HepG2 (cell line): ENCODE measurements around the gene MZF1. TPM values are rescaled to one million over a fixed set of nuclear protein-coding genes. Genes with fewer than 3 reads are reported as not detected.

Experiments
- ATAC-seq: fragments of 200-7000 bp; cut with Tn5 transposase; 3 replicates; pipeline ENCODE4 v1.9.1; 2020; ENCODE audit warnings: mild to moderate bottlenecking, moderate library complexity
- BruUV-seq: library from RNA; stranded (reverse); fragments of 400-500 nt; replicated peaks from 2 replicates; lab custom pipeline; 2021; lab: Mats Ljungman, UMichigan
- CTCF ChIA-PET: fragments of 300-600 bp; formaldehyde crosslinking; extraction: SDS; loops from one replicate; lab custom pipeline; 2021; ENCODE audit warnings: low total read pairs, inconsistent platforms, low intra/inter-chr PET ratio; lab: Yijun Ruan, JAX
- POLR2A ChIA-PET: fragments of 350-600 bp; sonication (Branson Sonifier 250); formaldehyde crosslinking; loops from one replicate; lab custom pipeline; 2020; ENCODE audit warnings: antibody characterized with exemption, inconsistent platforms; lab: Yijun Ruan, JAX
- DNase-seq: peaks from one replicate; pipeline ENCODE4 v3.0.0-alpha.2; 2015; ENCODE audit warnings: low spot score
- FAIRE-seq: peaks from 3 replicates; lab custom pipeline; 2011; peaks lifted over from hg19 to GRCh38; lab: Jason Lieb, UNC
- H2AFZ ChIP-seq: one replicate; pipeline ENCODE4 v1.6.1; 2011; ENCODE audit warnings: low read length, inconsistent platforms
- H3K27ac ChIP-seq: fragments of 300-600 bp; 3 replicates; pipeline ENCODE4 v1.8.0; 2011; ENCODE audit warnings: mixed run types, mild to moderate bottlenecking, mixed read lengths, low read length, inconsistent platforms; ENCODE audit not compliant: insufficient read depth; ENCODE audit errors: extremely low read length
- H3K27me3 ChIP-seq, 2 experiments: fragments of 200-600 bp in 1 of 2; 2 replicates in 1 of 2; 3 replicates in 1 of 2; pipeline versions ENCODE4 v1.6.0 to v1.8.0; 2011; ENCODE audit warnings: low read length in 2 of 2, mild to moderate bottlenecking in 2 of 2, moderate library complexity in 2 of 2, inconsistent platforms in 1 of 2; ENCODE audit not compliant: insufficient read depth in 2 of 2, control insufficient read depth in 1 of 2
- H3K36me3 ChIP-seq, 2 experiments: fragments of 200-600 bp in 1 of 2; replicated peaks in 1 of 2; 2 replicates in 1 of 2; 3 replicates in 1 of 2; pipeline versions ENCODE4 v1.5.1 to v1.8.0; 2011; ENCODE audit warnings: low read length in 2 of 2, inconsistent platforms in 1 of 2; ENCODE audit not compliant: insufficient read depth in 2 of 2, control insufficient read depth in 1 of 2
- H3K4me1 ChIP-seq: 2 replicates; pipeline ENCODE4 v1.5.1; 2012; ENCODE audit warnings: low read length, inconsistent platforms; ENCODE audit not compliant: insufficient read depth
- H3K4me2 ChIP-seq: 2 replicates; pipeline ENCODE4 v1.6.0; 2011; ENCODE audit warnings: low read depth, low read length, inconsistent platforms
- H3K4me3 ChIP-seq, 3 experiments: fragments of 200-600 bp in 1 of 3; sonication (generic), shearing (Covaris generic) in 1 of 3; replicated peaks in 1 of 3; 2 replicates each; pipeline ENCODE4 v1.5.1; 2011 to 2016; ENCODE audit warnings: low read length in 3 of 3, inconsistent platforms in 2 of 3, low read depth in 2 of 3, mild to moderate bottlenecking in 2 of 3, control low read depth in 1 of 3, mixed read lengths in 1 of 3; ENCODE audit not compliant: insufficient read depth in 1 of 3
- H3K79me2 ChIP-seq: one replicate; pipeline ENCODE4 v1.6.1; 2011; ENCODE audit warnings: low read length, inconsistent platforms; ENCODE audit not compliant: insufficient read depth
- H3K9ac ChIP-seq: 2 replicates; pipeline ENCODE4 v1.6.0; 2011; ENCODE audit warnings: mild to moderate bottlenecking, low read depth, low read length, inconsistent platforms; ENCODE audit not compliant: insufficient read depth
- H3K9me3 ChIP-seq: 2 replicates; pipeline ENCODE4 v1.5.1; 2012; ENCODE audit warnings: mild to moderate bottlenecking, low read length
- H4K20me1 ChIP-seq: 2 replicates; pipeline ENCODE4 v1.6.0; 2011; ENCODE audit warnings: inconsistent platforms, mild to moderate bottlenecking, low read length, moderate library complexity; ENCODE audit not compliant: insufficient read depth
- CREB3 ChIP-seq: sonication (generic); formaldehyde crosslinking; IDR thresholded peaks from 2 replicates; pipeline ENCODE4 v1.5.0; 2020; ENCODE audit warnings: missing genetic modification reagents
- EED ChIP-seq: sonication (generic); formaldehyde crosslinking; IDR thresholded peaks from 2 replicates; pipeline ENCODE4 v1.5.0; 2020; ENCODE audit warnings: mild to moderate bottlenecking, missing genetic modification reagents
- HOXA5 ChIP-seq: sonication (generic); formaldehyde crosslinking; IDR thresholded peaks from 2 replicates; pipeline ENCODE4 v1.4.0; 2020; ENCODE audit warnings: missing genetic modification reagents
- HOXD1 ChIP-seq: sonication (generic); formaldehyde crosslinking; IDR thresholded peaks from 2 replicates; pipeline ENCODE4 v1.5.0; 2020; ENCODE audit warnings: missing genetic modification reagents
- MEIS2 ChIP-seq: sonication (generic); formaldehyde crosslinking; IDR thresholded peaks from 2 replicates; pipeline ENCODE4 v1.9.0; 2021; ENCODE audit warnings: mild to moderate bottlenecking, missing genetic modification reagents
- NRL ChIP-seq: sonication (generic); formaldehyde crosslinking; IDR thresholded peaks from 2 replicates; pipeline ENCODE4 v1.5.0; 2020; ENCODE audit warnings: missing genetic modification reagents, mild to moderate bottlenecking, moderate library complexity, borderline replicate concordance
- PAX8 ChIP-seq: sonication (generic); formaldehyde crosslinking; IDR thresholded peaks from 2 replicates; pipeline ENCODE4 v1.8.0; 2022; ENCODE audit warnings: mild to moderate bottlenecking, missing genetic modification reagents, borderline replicate concordance
- RBAK ChIP-seq: sonication (generic); formaldehyde crosslinking; IDR thresholded peaks from 2 replicates; pipeline ENCODE4 v1.5.1; 2020; ENCODE audit warnings: mild to moderate bottlenecking, missing genetic modification reagents
- SNAPC4 ChIP-seq: sonication (generic); formaldehyde crosslinking; IDR thresholded peaks from 2 replicates; pipeline ENCODE4 v1.4.0; 2020; ENCODE audit warnings: mild to moderate bottlenecking, missing genetic modification reagents
- SP140L ChIP-seq: sonication (generic); formaldehyde crosslinking; IDR thresholded peaks from 2 replicates; pipeline ENCODE4 v1.4.0; 2020; ENCODE audit warnings: missing genetic modification reagents, borderline replicate concordance
- TCF12 ChIP-seq, 2 experiments: fragments of 450-650 bp in 1 of 2; sonication (generic) in 1 of 2; formaldehyde crosslinking in 1 of 2; IDR thresholded peaks; 2 replicates each; pipeline versions ENCODE4 v1.6.1 to v1.8.0; 2017 to 2022; ENCODE audit warnings: antibody characterized with exemption in 1 of 2, mild to moderate bottlenecking in 1 of 2, missing genetic modification reagents in 1 of 2, moderate library complexity in 1 of 2
- ZKSCAN8 ChIP-seq: IDR thresholded peaks from 2 replicates; pipeline ENCODE4 v1.6.1; 2016; ENCODE audit warnings: borderline replicate concordance, missing genetic modification reagents, missing compliant biosample characterization
- ZNF543 ChIP-seq: sonication (generic); formaldehyde crosslinking; IDR thresholded peaks from 2 replicates; pipeline ENCODE4 v1.4.0; 2020; ENCODE audit warnings: mild to moderate bottlenecking, missing genetic modification reagents
- ZNF563 ChIP-seq: sonication (generic); formaldehyde crosslinking; IDR thresholded peaks from 2 replicates; pipeline ENCODE4 v1.8.0; 2022; ENCODE audit warnings: mild to moderate bottlenecking, moderate library complexity, missing genetic modification reagents
- ZNF839 ChIP-seq: sonication (generic); formaldehyde crosslinking; IDR thresholded peaks from 2 replicates; pipeline ENCODE4 v1.4.0; 2020; ENCODE audit warnings: missing genetic modification reagents, mild to moderate bottlenecking, borderline replicate concordance
- WGBS: methylation state at CpG from one replicate; pipeline ENCODE4 v1.1.6; 2017; ENCODE audit warnings: low lambda C conversion rate; 5-methylcytosine and 5-hydroxymethylcytosine counted together
- in situ Hi-C: cut with HindIII; loops from 2 replicates; pipeline ENCODE4 v1.10.0; 2017; ENCODE audit warnings: low pct_unique_long_range_greater_than_20kb; ENCODE audit not compliant: extremely low pct_ligation_motif_present
- intact Hi-C: fragments of 100-400 bp; cut with micrococcal nuclease; formaldehyde crosslinking; loops from one replicate; pipeline ENCODE4 v1.10.0; 2022; ENCODE audit not compliant: unreplicated experiment
- polyA plus RNA-seq, 8 experiments: library from polyadenylated mRNA; depleted of rRNA in 3 of 8; stranded (reverse) in 7 of 8; unstranded in 1 of 8; fragments of >200 nt; fragmentation: Illumina TruSeq in 4 of 8; extraction: Trizol in 4 of 8; gene quantifications; 2 replicates each; pipeline versions ENCODE4 v1.2.1 to v1.2.3, GENCODE V29; 2011 to 2016; ENCODE audit warnings: low read depth in 4 of 8, missing spikeins in 1 of 8, mixed read lengths in 1 of 8; ENCODE audit not compliant: insufficient read depth in 1 of 8
- total RNA-seq, 5 experiments: library from RNA; depleted of rRNA; stranded (reverse); fragments of >200 nt; fragmentation: Illumina TruSeq; extraction: Trizol; gene quantifications; 2 replicates each; pipeline ENCODE4 v1.2.3, GENCODE V29; 2016; ENCODE audit warnings: low read depth in 1 of 5
- TF ChIP-seq, protein P1 (sequence below): sonication (generic); formaldehyde crosslinking; IDR thresholded peaks from 2 replicates; pipeline ENCODE4 v1.8.0; 2023; ENCODE audit warnings: mild to moderate bottlenecking, missing genetic modification reagents

MZF1 gene
- total and polyA plus RNA-seq, 2 of the 13 experiments (the other 11 are each of a cell fraction or from before 2014, with no cell fraction given), result 3.1 to 8.1 TPM

- ATAC-seq, result no peak
- no peak for FAIRE-seq
- Histone ChIP-seq H3K4me2 (no peak overlapping the region), H3K79me2 (no peaks in the 10 kb centered on the region), H3K27ac (no peak overlapping the region), H3K4me3 (no peak overlapping the region), H3K9ac (no peak overlapping the region), H3K9me3 (no peaks in the 10 kb centered on the region), H4K20me1 (no peaks in the 10 kb centered on the region), H3K4me1 (no peaks in the 10 kb centered on the region), H2AFZ (no peak overlapping the region), H3K36me3 (peaks cover 3 to 13% of the 10 kb centered on the region in 2 experiments; a peak in 4 of 5 replicates), H3K27me3 (no peaks in the 10 kb centered on the region)
- 99% methylated on average over 8 of the region's 9 CpGs for WGBS
- POLR2A ChIA-PET, result interaction anchor here (0.6 kb wide), 1 partner anchor 10 kb away, joined by 3 read pairs; no protein-coding TSS in a partner anchor
- no peak for DNase-seq
- CTCF ChIA-PET, result no interaction called here
- intact Hi-C loops (no loop called here), in situ Hi-C loops (no loop called here)
- BruUV-seq, result no TSS peak
- TF ChIP-seq NRL (CRISPR knock-in tag) (no peak), HOXA5 (CRISPR knock-in tag) (no peak), EED (CRISPR knock-in tag) (no peak), ZNF543 (CRISPR knock-in tag) (no peak), TCF12 (IDR thresholded peaks at IDR 0.05) (no peak), TCF12 (CRISPR knock-in tag; IDR thresholded peaks at IDR 0.05) (no peak), RBAK (no peak), CREB3 (no peak), ZNF563 (CRISPR knock-in tag) (no peak), MEIS2 (CRISPR knock-in tag) (no peak), PAX8 (no peak), SNAPC4 (CRISPR knock-in tag) (no peak), SP140L (CRISPR knock-in tag) (no peak), ZNF839 (CRISPR knock-in tag) (no peak), ZKSCAN8 (no peak), HOXD1 (no peak)
- TF ChIP-seq, protein P1, sequence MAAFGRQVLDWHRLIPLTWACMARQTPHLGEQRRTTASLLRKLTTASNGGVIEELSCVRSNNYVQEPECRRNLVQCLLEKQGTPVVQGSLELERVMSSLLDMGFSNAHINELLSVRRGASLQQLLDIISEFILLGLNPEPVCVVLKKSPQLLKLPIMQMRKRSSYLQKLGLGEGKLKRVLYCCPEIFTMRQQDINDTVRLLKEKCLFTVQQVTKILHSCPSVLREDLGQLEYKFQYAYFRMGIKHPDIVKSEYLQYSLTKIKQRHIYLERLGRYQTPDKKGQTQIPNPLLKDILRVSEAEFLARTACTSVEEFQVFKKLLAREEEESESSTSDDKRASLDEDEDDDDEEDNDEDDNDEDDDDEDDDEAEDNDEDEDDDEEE (CRISPR knock-in tag), result no peak
Observed at GRCh38 chr19:58584498-58585441, 11.6 kb upstream of the MZF1 start.
